Activated CD4-positive, alpha-beta memory T cell treated with anti-CD3 and anti-CD28 coated beads for 36 hours (primary cell): Measurements from ENCODE around the gene PRKCQ. TPM values are rescaled to one million over a fixed set of nuclear protein-coding genes. Genes with fewer than 3 reads are reported as not detected.

Source experiments
- CTCF ChIA-PET: fragments of 350-600 bp; sonication (Branson Sonifier 250); formaldehyde crosslinking; loops from one replicate; lab custom pipeline; 2021; ENCODE audit warnings: antibody characterized with exemption, inconsistent platforms; lab: Charles Lee
- POLR2A ChIA-PET: fragments of 350-600 bp; sonication (Branson Sonifier 250); formaldehyde crosslinking; loops from one replicate; lab custom pipeline; 2021; ENCODE audit warnings: antibody characterized with exemption; lab: Charles Lee
- DNase-seq: peaks from one replicate; pipeline ENCODE4 v3.0.0-alpha.2; 2020
- H3K27ac Mint-ChIP-seq: one replicate; pipeline ENCODE4 v1.8.0; 2021; ENCODE audit warnings: mixed read lengths
- H3K27me3 Mint-ChIP-seq: one replicate; pipeline ENCODE4 v1.8.0; 2021; ENCODE audit warnings: mixed read lengths
- H3K36me3 Mint-ChIP-seq: one replicate; pipeline ENCODE4 v1.8.0; 2021; ENCODE audit warnings: mixed read lengths
- H3K4me1 Mint-ChIP-seq: one replicate; pipeline ENCODE4 v1.8.0; 2021; ENCODE audit warnings: low read depth, mixed read lengths
- H3K4me3 Mint-ChIP-seq: one replicate; pipeline ENCODE4 v1.8.0; 2021; ENCODE audit warnings: mild to moderate bottlenecking, mixed read lengths
- H3K9me3 Mint-ChIP-seq: one replicate; pipeline ENCODE4 v1.8.0; 2021; ENCODE audit warnings: mixed read lengths
- intact Hi-C: fragments of 100-400 bp; cut with micrococcal nuclease; formaldehyde crosslinking; loops from one replicate; pipeline ENCODE4 v1.15.1; 2023
- total RNA-seq, 2 experiments: library from RNA; stranded (reverse); gene quantifications; one replicate each; pipeline ENCODE4 v1.2.3, GENCODE V29; 2021

The PRKCQ gene
- total RNA-seq, 2 experiments from 2014 or later = 44.3 to 45.2 TPM

GRCh38 chr10:6528198-6528950, 51.7 kb downstream of the PRKCQ start:
- Mint-ChIP-seq H3K9me3 (no peaks in the 10 kb centered on the region), H3K4me3 (no peak overlapping the region), H3K27ac (peak overlapping the region; percentile 98), H3K27me3 (no peaks in the 10 kb centered on the region), H3K4me1 (peaks cover 87% of the 10 kb centered on the region), H3K36me3 (peaks cover 18% of the 10 kb centered on the region)
- intact Hi-C loops = no loop called here
- ChIA-PET CTCF (interaction anchor here (1.5 to 2.1 kb wide), 2 partner anchors 10 to 50 kb away, joined by 4 to 5 read pairs; no protein-coding TSS in a partner anchor), POLR2A (no interaction called here)
- DNase-seq = no peak

- H3K36me3 Mint-ChIP-seq = peaks cover 16% of the 10 kb centered on the region
- CTCF ChIA-PET = no interaction called here
- POLR2A ChIA-PET = interaction anchor here (0.7 kb wide), 1 partner anchor 41 kb away, joined by 4 read pairs; no protein-coding TSS in a partner anchor
- no peaks in the 10 kb centered on the region for H3K9me3 Mint-ChIP-seq
- no peak overlapping the region for H3K27ac Mint-ChIP-seq
- intact Hi-C loops = no loop called here
- no peaks in the 10 kb centered on the region for H3K27me3 Mint-ChIP-seq
- H3K4me1 Mint-ChIP-seq = peaks cover 77% of the 10 kb centered on the region
- no peak for DNase-seq
- no peak overlapping the region for H3K4me3 Mint-ChIP-seq
Measured at GRCh38 chr10:6525599-6526165, 54.4 kb downstream of the PRKCQ start.

GRCh38 chr10:6522230-6522629, 57.8 kb downstream of the PRKCQ start:
- DNase-seq = no peak
- Mint-ChIP-seq H3K4me3 (no peak overlapping the region), H3K36me3 (peaks cover 16% of the 10 kb centered on the region), H3K4me1 (peaks cover 73% of the 10 kb centered on the region), H3K27ac (no peak overlapping the region), H3K27me3 (no peaks in the 10 kb centered on the region), H3K9me3 (no peaks in the 10 kb centered on the region)
- POLR2A ChIA-PET = interaction anchor here (0.6 kb wide), 1 partner anchor 471 kb away, joined by 3 read pairs; no protein-coding TSS in a partner anchor
- intact Hi-C loops = no loop called here
- CTCF ChIA-PET = interaction anchor here (1.0 kb wide), 1 partner anchor 11 kb away, joined by 3 read pairs; no protein-coding TSS in a partner anchor

DNA sequence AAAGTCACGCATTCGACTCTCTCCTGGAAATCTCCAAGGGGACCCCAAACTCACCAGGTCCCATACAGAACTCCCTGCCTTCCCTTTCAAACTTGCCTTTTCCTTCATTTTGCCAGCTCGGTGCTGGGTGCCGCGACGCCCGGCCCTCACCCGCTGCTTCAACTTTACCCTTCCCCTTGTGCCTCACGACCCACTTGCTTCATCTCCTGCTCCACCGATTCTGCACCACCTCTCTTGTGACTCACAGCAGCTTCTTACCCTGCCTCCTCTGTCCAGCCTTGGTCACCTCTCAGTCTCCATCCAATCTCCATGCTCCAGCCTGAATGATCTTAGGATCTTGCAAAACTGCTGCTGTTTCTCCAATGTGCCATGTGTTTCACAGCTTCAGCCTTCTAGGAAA, 59.9 kb downstream of the PRKCQ start:
- H3K4me3 Mint-ChIP-seq = no peak overlapping the region
- no peaks in the 10 kb centered on the region for H3K27me3 Mint-ChIP-seq
- peaks cover 71% of the 10 kb centered on the region for H3K4me1 Mint-ChIP-seq
- intact Hi-C loops = no loop called here
- H3K9me3 Mint-ChIP-seq = no peaks in the 10 kb centered on the region
- DNase-seq = no peak
- ChIA-PET CTCF (interaction anchor here (1.0 to 2.0 kb wide), 2 partner anchors 10 to 13 kb away, joined by 3 to 8 read pairs; no protein-coding TSS in a partner anchor), POLR2A (interaction anchor here (1.0 to 2.3 kb wide), 2 partner anchors 10 to 17 kb away, joined by 3 to 10 read pairs; no protein-coding TSS in a partner anchor)
- H3K36me3 Mint-ChIP-seq = peaks cover 8% of the 10 kb centered on the region
- H3K27ac Mint-ChIP-seq = no peak overlapping the region

DNA sequence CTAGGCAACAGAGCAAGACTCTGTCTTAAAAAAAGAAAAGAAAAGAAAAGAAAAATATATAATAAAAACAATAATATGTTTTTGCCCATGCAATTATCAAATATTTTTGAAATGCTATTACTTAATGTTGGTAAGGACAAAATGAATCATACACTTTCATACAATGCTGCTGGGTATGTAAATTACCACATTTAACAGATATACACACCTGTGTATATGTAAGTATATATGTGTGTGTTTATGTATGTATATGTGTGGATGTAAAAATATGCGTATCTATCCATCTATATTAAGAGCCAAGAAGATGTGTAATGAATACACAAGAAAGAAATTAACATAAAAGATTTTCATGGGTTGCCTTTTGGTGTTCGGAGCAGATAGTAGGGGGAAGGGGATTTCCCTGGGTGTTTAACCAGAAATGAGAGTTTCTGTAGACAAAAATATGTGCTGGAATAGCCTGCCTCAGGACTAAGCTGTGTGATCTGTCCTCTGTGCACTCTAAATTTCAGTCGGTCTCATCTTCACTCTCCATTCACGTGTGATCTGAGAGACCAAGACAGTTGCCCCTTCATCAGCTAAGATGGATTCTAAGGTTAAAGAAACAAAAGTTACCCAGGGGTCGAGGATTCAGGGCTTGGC, 61.2 kb downstream of the PRKCQ start:
- Mint-ChIP-seq H3K4me1 (peaks cover 80% of the 10 kb centered on the region), H3K27ac (peak overlapping the region; percentile 75), H3K4me3 (peak overlapping the region; percentile 24), H3K36me3 (peaks cover 17% of the 10 kb centered on the region), H3K27me3 (no peaks in the 10 kb centered on the region), H3K9me3 (no peaks in the 10 kb centered on the region)
- POLR2A ChIA-PET = interaction anchor here (1.0 to 2.3 kb wide), 3 partner anchors 12 to 17 kb away, joined by 3 to 10 read pairs (median 3); no protein-coding TSS in a partner anchor
- DNase-seq = no peak
- CTCF ChIA-PET = interaction anchor here (0.6 to 2.0 kb wide), 3 partner anchors 12 to 64 kb away, joined by 3 to 8 read pairs (median 3); no protein-coding TSS in a partner anchor
- intact Hi-C loops = loop anchor here (1.0 to 5.0 kb wide), 4 partner anchors 11 to 148 kb away; no protein-coding TSS in a partner anchor

- intact Hi-C loops = loop anchor here (5.0 kb wide), 1 partner anchor 150 kb away; no protein-coding TSS in a partner anchor
- no peak for DNase-seq
Measured at GRCh38 chr10:6516929-6517284, 63.2 kb downstream of the PRKCQ start.

DNA sequence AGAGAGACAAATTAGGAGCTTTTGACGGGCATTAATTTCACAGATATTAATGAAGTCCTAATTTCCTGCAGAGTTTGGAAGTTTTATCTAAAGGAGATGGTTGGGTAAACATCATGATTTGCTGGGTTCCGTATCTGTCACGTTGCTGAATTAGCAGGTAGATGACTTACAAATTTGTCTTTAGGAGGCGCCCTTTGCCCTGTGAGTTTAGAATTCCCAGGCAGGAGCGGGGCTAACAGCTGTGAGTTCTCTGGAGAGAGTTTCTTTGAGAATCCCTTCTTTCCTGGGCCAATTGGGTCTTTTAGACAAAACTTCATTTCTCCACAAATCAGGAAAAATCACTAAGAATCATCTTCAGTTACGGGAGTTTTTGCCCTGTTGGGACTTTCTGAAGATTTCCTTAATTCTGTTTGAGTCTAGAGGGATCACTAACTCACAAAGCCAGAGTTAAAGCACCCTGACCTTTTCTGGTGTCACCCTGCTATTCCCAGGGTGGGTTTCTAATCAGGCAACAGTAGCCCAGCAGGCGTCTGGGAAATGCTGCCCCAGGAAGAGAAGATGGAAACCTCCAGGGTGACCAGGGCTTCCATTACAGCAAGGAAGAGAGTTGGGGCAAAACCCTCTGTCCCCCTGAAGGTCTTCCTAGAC, 63.7 kb downstream of the PRKCQ start:
- intact Hi-C loops = loop anchor here (5.0 kb wide), 1 partner anchor 151 kb away; no protein-coding TSS in a partner anchor
- no peak overlapping the region for H3K4me3 Mint-ChIP-seq
- peaks cover 40% of the 10 kb centered on the region for H3K36me3 Mint-ChIP-seq
- no peak for DNase-seq
- H3K4me1 Mint-ChIP-seq = peaks cover 90% of the 10 kb centered on the region
- peaks cover 5% of the 10 kb centered on the region for H3K9me3 Mint-ChIP-seq
- no peak overlapping the region for H3K27ac Mint-ChIP-seq
- CTCF ChIA-PET = no interaction called here
- H3K27me3 Mint-ChIP-seq = no peaks in the 10 kb centered on the region
- POLR2A ChIA-PET = interaction anchor here (1.0 kb wide), 1 partner anchor 16 kb away, joined by 3 read pairs; no protein-coding TSS in a partner anchor

More at GRCh38 chr10:6516929-6517284, 63.2 kb downstream of the PRKCQ start:
- H3K36me3 Mint-ChIP-seq = peaks cover 35% of the 10 kb centered on the region
- no peak overlapping the region for H3K4me3 Mint-ChIP-seq
- no peaks in the 10 kb centered on the region for H3K27me3 Mint-ChIP-seq
- CTCF ChIA-PET = interaction anchor here (1.4 kb wide), 1 partner anchor 13 kb away, joined by 3 read pairs; no protein-coding TSS in a partner anchor
- peaks cover under 1% of the 10 kb centered on the region for H3K9me3 Mint-ChIP-seq
- no peak overlapping the region for H3K27ac Mint-ChIP-seq
- POLR2A ChIA-PET = no interaction called here
- H3K4me1 Mint-ChIP-seq = peaks cover 88% of the 10 kb centered on the region

GRCh38 chr10:6514844-6515780, 65.0 kb downstream of the PRKCQ start:
- H3K4me1 Mint-ChIP-seq = peaks cover 85% of the 10 kb centered on the region
- CTCF ChIA-PET = no interaction called here
- no peak for DNase-seq
- no peak overlapping the region for H3K4me3 Mint-ChIP-seq
- POLR2A ChIA-PET = no interaction called here
- intact Hi-C loops = loop anchor here (5.0 kb wide), 1 partner anchor 152 kb away; no protein-coding TSS in a partner anchor
- H3K36me3 Mint-ChIP-seq = peaks cover 50% of the 10 kb centered on the region
- peaks cover 14% of the 10 kb centered on the region for H3K9me3 Mint-ChIP-seq
- peak overlapping the region; percentile 14 for H3K27ac Mint-ChIP-seq
- H3K27me3 Mint-ChIP-seq = no peaks in the 10 kb centered on the region

DNA sequence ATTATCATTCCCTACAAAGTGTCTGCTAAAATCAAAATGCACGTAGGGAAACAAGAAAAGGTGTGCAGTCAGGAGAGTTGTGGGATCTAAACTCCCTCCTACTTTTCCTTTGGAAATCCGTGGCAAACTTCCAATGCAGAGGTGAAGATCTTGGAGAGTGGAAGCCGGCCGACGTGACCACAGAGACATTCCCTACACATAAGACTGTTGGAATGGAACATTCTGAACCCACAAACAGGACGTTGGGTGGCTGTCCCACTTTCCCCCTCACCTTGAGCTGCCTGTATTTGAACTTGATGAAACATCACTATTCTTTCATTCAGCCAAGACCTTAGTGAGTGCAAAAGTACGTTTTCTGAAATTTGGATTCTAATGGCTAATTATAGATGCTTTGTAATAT, 65.9 kb downstream of the PRKCQ start:
- Mint-ChIP-seq H3K36me3 (peaks cover 54% of the 10 kb centered on the region), H3K9me3 (peaks cover 14% of the 10 kb centered on the region), H3K4me1 (peaks cover 76% of the 10 kb centered on the region), H3K27ac (peak overlapping the region; percentile 81), H3K4me3 (no peak overlapping the region), H3K27me3 (no peaks in the 10 kb centered on the region)
- no peak for DNase-seq
- intact Hi-C loops = no loop called here
- POLR2A ChIA-PET = no interaction called here
- CTCF ChIA-PET = no interaction called here

- CTCF ChIA-PET = no interaction called here
- peak; percentile 51 for DNase-seq
- no peaks in the 10 kb centered on the region for H3K27me3 Mint-ChIP-seq
- H3K36me3 Mint-ChIP-seq = peaks cover 60% of the 10 kb centered on the region
- H3K9me3 Mint-ChIP-seq = peaks cover 14% of the 10 kb centered on the region
- peaks cover 74% of the 10 kb centered on the region for H3K4me1 Mint-ChIP-seq
- H3K27ac Mint-ChIP-seq = peak overlapping the region; percentile 81
- H3K4me3 Mint-ChIP-seq = no peak overlapping the region
- intact Hi-C loops = loop anchor here (1.0 to 2.0 kb wide), 2 partner anchors 19 to 30 kb away; no protein-coding TSS in a partner anchor
- POLR2A ChIA-PET = no interaction called here
Measured at GRCh38 chr10:6513476-6513875, 66.6 kb downstream of the PRKCQ start.
